ENCODE data around the gene CIAO2A.

The CIAO2A gene

DNA sequence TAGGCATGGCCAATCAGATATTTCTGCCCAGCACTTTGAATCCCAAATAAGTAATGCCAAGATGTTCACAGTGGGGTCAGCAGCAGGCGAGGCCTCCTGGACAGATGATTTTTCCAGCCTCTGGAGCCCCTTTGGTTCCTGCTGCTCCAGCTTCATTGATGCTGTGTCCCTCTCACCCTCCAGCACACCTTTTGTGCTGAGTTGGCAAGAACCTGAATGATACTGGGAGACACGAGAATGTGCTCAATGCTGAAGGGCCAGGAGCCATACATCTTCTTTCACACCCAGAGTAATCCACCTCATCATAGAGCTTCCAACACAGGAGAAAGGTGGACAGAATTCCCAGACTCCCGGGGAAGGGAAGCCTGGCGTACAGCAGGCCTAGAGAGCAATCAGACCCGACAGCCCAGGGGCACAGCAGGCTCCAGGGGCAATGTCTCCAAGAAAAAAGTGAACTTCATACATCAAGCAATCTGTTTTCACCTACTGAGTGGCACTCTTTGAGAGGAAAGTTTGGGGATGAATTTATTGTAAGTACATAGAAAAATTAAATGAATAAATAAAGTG is 40.6 kb downstream of the CIAO2A start:
- Histone ChIP-seq H3K79me2 (ENCODE audit: insufficient read depth, low read length) (no peaks in the 10 kb centered on the region), H3K4me1 (ENCODE audit: insufficient read depth, low read length) (no peaks in the 10 kb centered on the region), H3K4me2 (ENCODE audit: insufficient read depth, low read length) (no peak overlapping the region), H2AFZ (ENCODE audit: low read depth, low read length) (no peak overlapping the region), H3K9me3 (ENCODE audit: insufficient read depth, low read length, severe bottlenecking) (no peaks in the 10 kb centered on the region), H3K27me3 (ENCODE audit: insufficient read depth, low read length, poor library complexity) (peaks cover 3% of the 10 kb centered on the region), H3K36me3 (ENCODE audit: insufficient read depth, low read length) (no peaks in the 10 kb centered on the region), H3K27ac (ENCODE audit: low read length) (no peak overlapping the region), H3K9ac (ENCODE audit: low read depth, low read length) (no peak overlapping the region), H3K4me3 (ENCODE audit: low read depth in 1 of 2, low read length in 2 of 2) (no peak overlapping the region), H4K20me1 (ENCODE audit: insufficient read depth, low read length) (no peaks in the 10 kb centered on the region)
- no peak for DNase-seq
- TF ChIP-seq, protein P1, sequence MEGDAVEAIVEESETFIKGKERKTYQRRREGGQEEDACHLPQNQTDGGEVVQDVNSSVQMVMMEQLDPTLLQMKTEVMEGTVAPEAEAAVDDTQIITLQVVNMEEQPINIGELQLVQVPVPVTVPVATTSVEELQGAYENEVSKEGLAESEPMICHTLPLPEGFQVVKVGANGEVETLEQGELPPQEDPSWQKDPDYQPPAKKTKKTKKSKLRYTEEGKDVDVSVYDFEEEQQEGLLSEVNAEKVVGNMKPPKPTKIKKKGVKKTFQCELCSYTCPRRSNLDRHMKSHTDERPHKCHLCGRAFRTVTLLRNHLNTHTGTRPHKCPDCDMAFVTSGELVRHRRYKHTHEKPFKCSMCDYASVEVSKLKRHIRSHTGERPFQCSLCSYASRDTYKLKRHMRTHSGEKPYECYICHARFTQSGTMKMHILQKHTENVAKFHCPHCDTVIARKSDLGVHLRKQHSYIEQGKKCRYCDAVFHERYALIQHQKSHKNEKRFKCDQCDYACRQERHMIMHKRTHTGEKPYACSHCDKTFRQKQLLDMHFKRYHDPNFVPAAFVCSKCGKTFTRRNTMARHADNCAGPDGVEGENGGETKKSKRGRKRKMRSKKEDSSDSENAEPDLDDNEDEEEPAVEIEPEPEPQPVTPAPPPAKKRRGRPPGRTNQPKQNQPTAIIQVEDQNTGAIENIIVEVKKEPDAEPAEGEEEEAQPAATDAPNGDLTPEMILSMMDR (IDR thresholded peaks at IDR 0.05; ENCODE audit: borderline replicate concordance, extremely low read depth, low read length, poor library complexity, severe bottlenecking) = no peak
- no peak for TF ChIP-seq EZH2 (IDR thresholded peaks at IDR 0.05; ENCODE audit: borderline replicate concordance, low read depth, low read length, severe bottlenecking)
- ATAC-seq (ENCODE audit: insufficient read depth, low read depth) = no peak

DNA sequence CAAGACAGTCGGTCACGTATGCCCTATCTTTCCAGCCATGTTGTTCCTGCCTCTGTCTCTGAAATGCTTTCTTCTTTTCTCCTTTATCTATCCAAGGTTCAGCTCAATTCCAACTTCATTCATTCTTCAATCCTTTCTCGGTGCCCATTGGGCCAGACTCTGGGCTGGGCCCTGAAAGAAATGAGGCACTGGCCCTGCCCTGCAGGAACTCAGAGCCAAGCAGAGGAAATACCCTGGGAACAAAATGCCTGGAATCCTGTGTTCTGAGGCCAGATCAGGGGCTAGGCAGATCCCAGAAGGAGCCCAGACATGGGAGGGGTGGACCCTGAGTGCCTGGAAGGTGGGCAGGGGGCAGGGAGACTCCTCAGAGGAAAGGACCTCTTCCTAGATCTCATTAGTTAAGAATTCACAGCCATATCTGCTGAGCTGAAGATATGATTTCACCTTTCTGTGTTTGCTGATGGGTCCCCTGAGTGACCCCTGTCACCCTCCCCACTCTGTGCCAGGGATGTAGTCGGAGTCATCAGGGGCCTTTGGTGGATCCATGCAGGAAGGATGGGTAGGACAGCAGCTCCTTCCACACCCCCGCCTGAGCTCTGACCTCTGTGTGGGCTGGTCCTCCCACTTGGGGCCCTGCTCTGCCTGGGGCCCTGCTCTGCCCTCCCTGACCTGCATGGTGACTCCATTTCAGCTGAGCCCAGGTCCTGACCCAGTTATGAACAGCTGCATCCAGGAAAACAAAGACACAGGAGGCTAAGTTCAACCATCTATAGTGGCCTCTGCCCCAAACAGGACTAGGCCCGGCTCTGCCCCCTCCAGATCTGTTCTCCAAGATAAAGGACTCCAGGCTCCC is 42.0 kb downstream of the CIAO2A start:
- Histone ChIP-seq H4K20me1 (ENCODE audit: insufficient read depth, low read length) (no peaks in the 10 kb centered on the region), H3K4me3 (ENCODE audit: low read depth in 1 of 2, low read length in 2 of 2) (no peak overlapping the region), H3K4me2 (ENCODE audit: insufficient read depth, low read length) (no peak overlapping the region), H3K27me3 (ENCODE audit: insufficient read depth, low read length, poor library complexity) (peaks cover 16% of the 10 kb centered on the region), H3K9me3 (ENCODE audit: insufficient read depth, low read length, severe bottlenecking) (no peaks in the 10 kb centered on the region), H3K9ac (ENCODE audit: low read depth, low read length) (no peak overlapping the region), H3K27ac (ENCODE audit: low read length) (no peak overlapping the region), H3K4me1 (ENCODE audit: insufficient read depth, low read length) (peaks cover 2% of the 10 kb centered on the region; the same call in 1 of the 2 replicates), H2AFZ (ENCODE audit: low read depth, low read length) (no peak overlapping the region), H3K36me3 (ENCODE audit: insufficient read depth, low read length) (no peaks in the 10 kb centered on the region), H3K79me2 (ENCODE audit: insufficient read depth, low read length) (no peaks in the 10 kb centered on the region)
- TF ChIP-seq, protein P1 (IDR thresholded peaks at IDR 0.05; ENCODE audit: borderline replicate concordance, extremely low read depth, low read length, poor library complexity, severe bottlenecking) = no peak
- no peak for TF ChIP-seq EZH2 (IDR thresholded peaks at IDR 0.05; ENCODE audit: borderline replicate concordance, low read depth, low read length, severe bottlenecking)
- no peak for DNase-seq
- no peak for ATAC-seq (ENCODE audit: insufficient read depth, low read depth)

DNA sequence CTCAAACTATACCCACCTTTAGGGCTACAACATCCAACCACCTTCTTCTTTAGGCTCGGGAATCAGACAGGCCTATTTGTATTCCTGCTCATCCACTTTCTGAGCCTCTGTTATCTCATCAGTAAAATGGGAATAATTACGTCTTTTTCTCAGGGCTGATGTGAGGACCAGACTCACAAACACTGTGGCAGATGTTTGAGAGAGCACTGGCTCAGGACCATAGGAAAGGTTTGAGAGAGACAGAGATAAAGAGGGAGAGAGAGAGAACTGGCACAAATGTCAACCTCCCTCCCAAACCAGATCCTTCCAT is 42.6 kb downstream of the CIAO2A start:
- H3K4me2 ChIP-seq (ENCODE audit: insufficient read depth, low read length) = no peak overlapping the region
- no peak for DNase-seq

More for the DNA sequence above, 42.6 kb downstream of the CIAO2A start:
- Histone ChIP-seq H3K36me3 (ENCODE audit: insufficient read depth, low read length) (no peaks in the 10 kb centered on the region), H3K9me3 (ENCODE audit: insufficient read depth, low read length, severe bottlenecking) (no peaks in the 10 kb centered on the region), H3K79me2 (ENCODE audit: insufficient read depth, low read length) (no peaks in the 10 kb centered on the region), H3K4me1 (ENCODE audit: insufficient read depth, low read length) (peaks cover 5% of the 10 kb centered on the region; the same call in 1 of the 2 replicates), H2AFZ (ENCODE audit: low read depth, low read length) (no peak overlapping the region), H3K27me3 (ENCODE audit: insufficient read depth, low read length, poor library complexity) (peaks cover 19% of the 10 kb centered on the region), H3K9ac (ENCODE audit: low read depth, low read length) (no peak overlapping the region), H3K27ac (ENCODE audit: low read length) (no peak overlapping the region), H4K20me1 (ENCODE audit: insufficient read depth, low read length) (no peaks in the 10 kb centered on the region), H3K4me3 (ENCODE audit: low read depth in 1 of 2, low read length in 2 of 2) (no peak overlapping the region)
- no peak for ATAC-seq (ENCODE audit: insufficient read depth, low read depth)
- TF ChIP-seq, protein P1 (IDR thresholded peaks at IDR 0.05; ENCODE audit: borderline replicate concordance, extremely low read depth, low read length, poor library complexity, severe bottlenecking) = no peak
- no peak for TF ChIP-seq EZH2 (IDR thresholded peaks at IDR 0.05; ENCODE audit: borderline replicate concordance, low read depth, low read length, severe bottlenecking)
